Measurements from ENCODE around the gene CACNA2D1. TPM values are rescaled to one million over a fixed set of nuclear protein-coding genes. Genes with fewer than 3 reads are reported as not detected.
A peak's percentile ranks its signal among the peaks of the same experiment; 100 is the strongest.

The CACNA2D1 gene
- total RNA-seq, 4 donors from 2014 or later = 17.7 to 22.0 (median 18.4) TPM

DNA sequence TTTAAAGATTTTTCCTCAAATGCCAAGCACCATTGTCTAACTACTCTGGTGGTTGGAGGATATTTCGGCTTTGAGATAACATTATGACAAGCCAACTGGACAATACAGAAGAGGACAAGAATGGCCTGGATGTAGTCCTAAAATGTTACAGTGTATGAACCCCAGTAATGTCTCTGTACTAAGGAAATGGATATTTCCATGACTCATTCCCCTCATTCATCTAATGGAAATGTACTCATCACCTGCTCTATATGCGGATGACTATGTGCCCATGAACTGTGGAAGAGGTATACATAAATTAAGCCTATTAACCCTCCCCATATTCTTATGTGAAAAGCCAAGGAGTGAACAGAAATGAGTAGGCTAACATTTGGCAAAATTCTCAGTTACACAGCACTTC, 207.9 kb downstream of the CACNA2D1 start:
- Histone ChIP-seq H3K36me3 (no peaks in the 10 kb centered on the region), H3K9me3 (no peaks in the 10 kb centered on the region), H3K4me3 (no peak overlapping the region), H3K27ac (no peak overlapping the region), H3K4me1 (peaks cover 0 to 8% (median 0%) of the 10 kb centered on the region in 4 donors), H3K27me3 (no peaks in the 10 kb centered on the region)
- 84 to 85% methylated on average over 2 of the region's 2 CpGs for WGBS, 2 donors
- DNase-seq (ENCODE audit: low spot score in 2 of 2) = no peak
- no peak for TF ChIP-seq POLR2A (IDR thresholded peaks at IDR 0.05)
- TF ChIP-seq EP300 (IDR thresholded peaks at IDR 0.05) = no peak
- TF ChIP-seq, protein P1, sequence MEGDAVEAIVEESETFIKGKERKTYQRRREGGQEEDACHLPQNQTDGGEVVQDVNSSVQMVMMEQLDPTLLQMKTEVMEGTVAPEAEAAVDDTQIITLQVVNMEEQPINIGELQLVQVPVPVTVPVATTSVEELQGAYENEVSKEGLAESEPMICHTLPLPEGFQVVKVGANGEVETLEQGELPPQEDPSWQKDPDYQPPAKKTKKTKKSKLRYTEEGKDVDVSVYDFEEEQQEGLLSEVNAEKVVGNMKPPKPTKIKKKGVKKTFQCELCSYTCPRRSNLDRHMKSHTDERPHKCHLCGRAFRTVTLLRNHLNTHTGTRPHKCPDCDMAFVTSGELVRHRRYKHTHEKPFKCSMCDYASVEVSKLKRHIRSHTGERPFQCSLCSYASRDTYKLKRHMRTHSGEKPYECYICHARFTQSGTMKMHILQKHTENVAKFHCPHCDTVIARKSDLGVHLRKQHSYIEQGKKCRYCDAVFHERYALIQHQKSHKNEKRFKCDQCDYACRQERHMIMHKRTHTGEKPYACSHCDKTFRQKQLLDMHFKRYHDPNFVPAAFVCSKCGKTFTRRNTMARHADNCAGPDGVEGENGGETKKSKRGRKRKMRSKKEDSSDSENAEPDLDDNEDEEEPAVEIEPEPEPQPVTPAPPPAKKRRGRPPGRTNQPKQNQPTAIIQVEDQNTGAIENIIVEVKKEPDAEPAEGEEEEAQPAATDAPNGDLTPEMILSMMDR (IDR thresholded peaks at IDR 0.05) = no peak

DNA sequence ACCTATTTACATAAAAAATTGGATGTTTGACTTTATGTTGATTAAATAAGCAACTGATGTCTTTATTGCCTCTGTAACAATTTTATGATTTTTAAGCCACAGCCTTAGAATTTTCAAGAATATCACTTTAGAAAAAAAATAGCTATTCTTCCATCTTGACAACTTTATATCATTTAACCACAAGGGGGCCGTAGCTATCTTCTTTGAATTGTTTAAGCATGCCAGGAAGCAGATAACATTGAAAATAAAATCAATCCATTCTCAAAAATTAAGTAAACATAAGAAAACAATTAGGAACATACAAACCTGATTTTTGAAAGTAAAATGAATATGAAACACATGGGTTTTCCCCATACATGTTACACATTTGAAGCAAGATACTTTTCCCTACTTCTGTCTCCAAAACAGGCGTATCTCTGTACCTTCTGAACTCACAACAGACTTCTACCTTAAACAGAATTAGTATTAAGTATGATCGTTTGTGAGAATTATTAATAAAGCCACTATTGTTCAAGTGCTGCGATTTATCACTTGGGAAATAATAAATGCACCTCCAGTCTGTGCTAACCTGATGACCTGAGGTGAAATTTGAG, 209.0 kb downstream of the CACNA2D1 start:
- TF ChIP-seq EP300 (IDR thresholded peaks at IDR 0.05) = no peak
- TF ChIP-seq, protein P1 (IDR thresholded peaks at IDR 0.05) = peak in 4 of 5 experiments; percentile 46 to 58 (median 52)
- no peaks in the 10 kb centered on the region for H3K36me3 ChIP-seq
- WGBS, 2 donors = 40% methylated on average over 4 of the region's 4 CpGs

DNA sequence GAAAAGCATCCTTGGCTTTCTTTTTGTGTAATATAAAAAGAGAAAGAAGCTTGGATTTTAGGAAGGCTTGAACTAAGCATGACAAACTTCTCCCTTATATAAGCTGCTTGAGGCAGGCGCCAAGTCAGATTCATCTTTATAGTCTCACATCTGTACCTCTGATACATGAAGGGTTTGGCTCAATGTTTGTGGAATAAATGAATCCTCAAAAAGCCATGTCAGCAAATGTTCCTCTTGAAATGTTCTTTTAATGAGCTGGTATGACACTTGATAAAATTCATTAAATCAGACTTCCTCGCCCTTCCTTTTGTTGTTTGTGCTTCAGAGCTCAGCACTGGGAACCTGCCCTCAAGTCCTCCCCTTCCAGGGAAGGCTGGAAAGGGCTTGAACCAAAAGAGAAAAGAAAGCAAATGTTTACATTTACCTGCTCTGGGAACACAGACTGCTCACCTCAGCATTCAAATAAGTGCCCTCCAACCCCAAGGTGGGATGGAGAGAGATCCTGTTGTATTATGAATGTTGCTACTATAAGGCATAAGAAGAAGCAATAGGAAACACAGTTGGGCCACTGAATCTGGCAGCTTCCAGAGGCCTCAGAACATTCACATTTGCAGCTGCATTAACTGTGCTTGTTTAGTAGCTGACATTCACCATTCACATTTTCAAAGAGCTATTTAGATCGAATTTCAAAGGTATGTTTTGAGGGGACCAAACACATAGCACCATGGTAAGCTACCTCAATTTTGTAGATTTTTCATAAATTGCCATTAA, 212.6 kb downstream of the CACNA2D1 start:
- Histone ChIP-seq H3K9me3 (no peaks in the 10 kb centered on the region), H3K4me3 (no peak overlapping the region), H3K4me1 (peaks cover 0 to 8% (median 0%) of the 10 kb centered on the region in 4 donors), H3K36me3 (no peaks in the 10 kb centered on the region), H3K27ac (no peak overlapping the region), H3K27me3 (no peaks in the 10 kb centered on the region)
- 93 to 95% methylated on average over 3 of the region's 3 CpGs for WGBS, 2 donors
- TF ChIP-seq, protein P1 (IDR thresholded peaks at IDR 0.05) = no peak
- TF ChIP-seq POLR2A (IDR thresholded peaks at IDR 0.05) (no peak), EP300 (IDR thresholded peaks at IDR 0.05) (no peak)
- DNase-seq (ENCODE audit: low spot score in 2 of 2) = no peak

More for the DNA sequence above, 209.0 kb downstream of the CACNA2D1 start:
- Histone ChIP-seq H3K4me1 (peaks cover 0 to 8% (median 0%) of the 10 kb centered on the region in 4 donors), H3K27ac (no peak overlapping the region), H3K4me3 (no peak overlapping the region), H3K9me3 (no peaks in the 10 kb centered on the region), H3K27me3 (no peaks in the 10 kb centered on the region)
- DNase-seq (ENCODE audit: low spot score in 2 of 2) = no peak

- Histone ChIP-seq H3K27ac (no peak overlapping the region), H3K36me3 (no peaks in the 10 kb centered on the region), H3K27me3 (no peaks in the 10 kb centered on the region), H3K9me3 (no peaks in the 10 kb centered on the region), H3K4me1 (no peaks in the 10 kb centered on the region), H3K4me3 (no peak overlapping the region)
- TF ChIP-seq EP300 (IDR thresholded peaks at IDR 0.05) (no peak), POLR2A (IDR thresholded peaks at IDR 0.05) (no peak)
- TF ChIP-seq, protein P1 (IDR thresholded peaks at IDR 0.05) = no peak
- no peak for DNase-seq (ENCODE audit: low spot score in 2 of 2)
- 88 to 89% methylated on average over 2 of the region's 2 CpGs for WGBS, 2 donors
Observed at GRCh38 chr7:82229164-82229563, 214.4 kb downstream of the CACNA2D1 start.

DNA sequence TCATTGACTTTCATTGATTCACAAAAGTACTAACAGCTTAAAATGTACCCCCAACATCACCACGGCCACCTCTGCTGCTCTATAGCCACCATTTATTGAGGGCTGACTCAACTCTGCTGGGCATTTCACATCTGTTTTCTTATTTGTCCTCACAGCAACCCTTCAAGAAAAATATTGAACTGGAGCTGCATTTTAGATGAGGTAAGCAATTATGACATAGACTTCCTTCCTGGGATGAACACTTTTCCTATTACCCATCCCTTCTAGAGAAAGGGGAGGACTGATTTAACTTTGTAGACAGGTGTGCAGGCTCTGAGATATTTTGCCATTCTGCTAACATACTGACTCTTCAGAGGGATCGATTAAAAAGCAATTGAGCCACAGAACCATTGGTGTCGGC, 217.4 kb downstream of the CACNA2D1 start:
- Histone ChIP-seq H3K4me1 (no peaks in the 10 kb centered on the region), H3K4me3 (no peak overlapping the region), H3K27me3 (no peaks in the 10 kb centered on the region), H3K9me3 (no peaks in the 10 kb centered on the region), H3K36me3 (no peaks in the 10 kb centered on the region), H3K27ac (no peak overlapping the region)
- DNase-seq (ENCODE audit: low spot score in 2 of 2) = no peak
- no peak for TF ChIP-seq POLR2A (IDR thresholded peaks at IDR 0.05)
- TF ChIP-seq, protein P1 (IDR thresholded peaks at IDR 0.05) = no peak
- no peak for TF ChIP-seq EP300 (IDR thresholded peaks at IDR 0.05)
- 99 to 100% methylated on average over 3 of the region's 3 CpGs for WGBS, 2 donors
